Measurements from ENCODE around the gene SEMA4A. TPM values are rescaled to one million over a fixed set of nuclear protein-coding genes. Genes with fewer than 3 reads are reported as not detected.

SEMA4A gene
- total and polyA plus RNA-seq, 9 of the 15 experiments (the other 6 are each of a cell fraction or from before 2014, with no cell fraction given) = 0.04 to 1.7 (median 0.45) TPM

DNA sequence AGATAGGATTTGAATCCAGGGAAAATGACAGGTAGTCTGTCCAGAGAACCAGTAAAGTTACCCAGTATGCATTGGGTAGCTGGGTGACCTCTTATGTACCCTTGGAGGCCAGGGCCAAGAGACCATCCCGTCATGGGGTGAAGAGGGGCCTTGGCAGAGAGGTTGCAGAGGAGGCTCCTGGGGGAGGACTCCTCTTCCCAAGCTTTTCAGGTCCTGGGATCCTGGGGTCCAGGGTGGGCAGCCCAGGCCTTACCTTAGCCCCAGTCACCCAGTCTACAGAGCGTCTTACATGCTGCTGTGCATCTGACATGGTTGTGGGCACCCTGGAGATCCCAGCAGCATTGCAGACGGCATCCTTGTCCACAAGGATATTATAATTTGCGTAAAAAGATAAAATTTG is 73.4 kb downstream of the SEMA4A start (continued):
- TF ChIP-seq, protein P1, sequence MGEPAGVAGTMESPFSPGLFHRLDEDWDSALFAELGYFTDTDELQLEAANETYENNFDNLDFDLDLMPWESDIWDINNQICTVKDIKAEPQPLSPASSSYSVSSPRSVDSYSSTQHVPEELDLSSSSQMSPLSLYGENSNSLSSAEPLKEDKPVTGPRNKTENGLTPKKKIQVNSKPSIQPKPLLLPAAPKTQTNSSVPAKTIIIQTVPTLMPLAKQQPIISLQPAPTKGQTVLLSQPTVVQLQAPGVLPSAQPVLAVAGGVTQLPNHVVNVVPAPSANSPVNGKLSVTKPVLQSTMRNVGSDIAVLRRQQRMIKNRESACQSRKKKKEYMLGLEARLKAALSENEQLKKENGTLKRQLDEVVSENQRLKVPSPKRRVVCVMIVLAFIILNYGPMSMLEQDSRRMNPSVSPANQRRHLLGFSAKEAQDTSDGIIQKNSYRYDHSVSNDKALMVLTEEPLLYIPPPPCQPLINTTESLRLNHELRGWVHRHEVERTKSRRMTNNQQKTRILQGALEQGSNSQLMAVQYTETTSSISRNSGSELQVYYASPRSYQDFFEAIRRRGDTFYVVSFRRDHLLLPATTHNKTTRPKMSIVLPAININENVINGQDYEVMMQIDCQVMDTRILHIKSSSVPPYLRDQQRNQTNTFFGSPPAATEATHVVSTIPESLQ (CRISPR knock-in tag; IDR thresholded peaks at IDR 0.05) = no peak
- no peak for TF ChIP-seq FIP1L1 (IDR thresholded peaks at IDR 0.05; ENCODE audit: low read depth, low read length, poor library complexity, severe bottlenecking)
- TF ChIP-seq NFATC3 (IDR thresholded peaks at IDR 0.05) = no peak
- TF ChIP-seq RBM34 (IDR thresholded peaks at IDR 0.05; ENCODE audit: borderline replicate concordance, insufficient read depth, low read length) = no peak
- TF ChIP-seq, protein P2, sequence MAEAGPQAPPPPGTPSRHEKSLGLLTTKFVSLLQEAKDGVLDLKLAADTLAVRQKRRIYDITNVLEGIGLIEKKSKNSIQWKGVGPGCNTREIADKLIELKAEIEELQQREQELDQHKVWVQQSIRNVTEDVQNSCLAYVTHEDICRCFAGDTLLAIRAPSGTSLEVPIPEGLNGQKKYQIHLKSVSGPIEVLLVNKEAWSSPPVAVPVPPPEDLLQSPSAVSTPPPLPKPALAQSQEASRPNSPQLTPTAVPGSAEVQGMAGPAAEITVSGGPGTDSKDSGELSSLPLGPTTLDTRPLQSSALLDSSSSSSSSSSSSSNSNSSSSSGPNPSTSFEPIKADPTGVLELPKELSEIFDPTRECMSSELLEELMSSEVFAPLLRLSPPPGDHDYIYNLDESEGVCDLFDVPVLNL (CRISPR knock-in tag; IDR thresholded peaks at IDR 0.05; ENCODE audit: low read depth) = no peak

Small RNA genes lying within 50 kb of the gene (small RNA-seq; reads per million reads assigned to genes)
- gene RF00568 = not detected

Other genes with a start within 250 kb of the SEMA4A start
Only the 7 nearest of the 21 such genes appear.
- gene RAB25, start 92.4 kb upstream of the SEMA4A start, total RNA-seq (2014; rRNA removed) = not detected in 2 replicates
- not detected in 2 replicates for gene RAB25, start 92.4 kb upstream of the SEMA4A start, total RNA-seq (2014; rRNA removed; fragmentation: Illumina TruSeq; extraction: Trizol)
- not detected in 2 replicates for gene RAB25, start 92.4 kb upstream of the SEMA4A start, total RNA-seq (2015; rRNA removed; fragmentation: Illumina TruSeq; extraction: Trizol)
- gene RAB25, start 92.4 kb upstream of the SEMA4A start, total RNA-seq (2021) = 0.27 and 0.49 TPM in 2 replicates
- 0.10 and 0.68 TPM in 2 replicates for gene RAB25, start 92.4 kb upstream of the SEMA4A start, polyA plus RNA-seq (2011; rRNA removed)
- not detected in 2 replicates for gene RAB25, start 92.4 kb upstream of the SEMA4A start, polyA plus RNA-seq (2014; fragmentation: Illumina TruSeq; extraction: Trizol)
- gene RAB25, start 92.4 kb upstream of the SEMA4A start, polyA plus RNA-seq (2014; fragmentation: Nextera tagmentation; extraction: Ambion mirVana) = under 1 TPM in 1 of 2 experiments, not detected in 1; 0.13 TPM
- gene RAB25, start 92.4 kb upstream of the SEMA4A start, polyA plus RNA-seq (2014; rRNA removed) = 0.45 TPM in 1 of 2 replicates, not detected in the other
- 7.3 and 8.0 TPM in 2 replicates for gene MEX3A, start 71.1 kb upstream of the SEMA4A start, total RNA-seq (2014; rRNA removed)
- 4.2 and 4.4 TPM in 2 replicates for gene MEX3A, start 71.1 kb upstream of the SEMA4A start, total RNA-seq (2014; rRNA removed; fragmentation: Illumina TruSeq; extraction: Trizol)
- 4.7 and 5.1 TPM in 2 replicates for gene MEX3A, start 71.1 kb upstream of the SEMA4A start, total RNA-seq (2015; rRNA removed; fragmentation: Illumina TruSeq; extraction: Trizol)
- 13.7 and 14.5 TPM in 2 replicates for gene MEX3A, start 71.1 kb upstream of the SEMA4A start, total RNA-seq (2021)
- 5.2 and 9.0 TPM in 2 replicates for gene MEX3A, start 71.1 kb upstream of the SEMA4A start, polyA plus RNA-seq (2011; rRNA removed)
- gene MEX3A, start 71.1 kb upstream of the SEMA4A start, polyA plus RNA-seq (2014; fragmentation: Illumina TruSeq; extraction: Trizol) = 9.2 and 10.1 TPM in 2 replicates
- gene MEX3A, start 71.1 kb upstream of the SEMA4A start, polyA plus RNA-seq (2014; fragmentation: Nextera tagmentation; extraction: Ambion mirVana) = under 1 TPM; 0.36 to 0.37 TPM
- 8.7 and 11.0 TPM in 2 replicates for gene MEX3A, start 71.1 kb upstream of the SEMA4A start, polyA plus RNA-seq (2014; rRNA removed)
- 250 and 267 TPM in 2 replicates for gene LMNA, start 38.9 kb upstream of the SEMA4A start, total RNA-seq (2014; rRNA removed)
- gene LMNA, start 38.9 kb upstream of the SEMA4A start, total RNA-seq (2014; rRNA removed; fragmentation: Illumina TruSeq; extraction: Trizol) = 41.3 and 44.0 TPM in 2 replicates
- 89.1 and 97.7 TPM in 2 replicates for gene LMNA, start 38.9 kb upstream of the SEMA4A start, total RNA-seq (2015; rRNA removed; fragmentation: Illumina TruSeq; extraction: Trizol)
- gene LMNA, start 38.9 kb upstream of the SEMA4A start, total RNA-seq (2021) = 347 and 354 TPM in 2 replicates
- 88.2 and 129 TPM in 2 replicates for gene LMNA, start 38.9 kb upstream of the SEMA4A start, polyA plus RNA-seq (2011; rRNA removed)
- 77.1 and 104 TPM in 2 replicates for gene LMNA, start 38.9 kb upstream of the SEMA4A start, polyA plus RNA-seq (2014; fragmentation: Illumina TruSeq; extraction: Trizol)
- gene LMNA, start 38.9 kb upstream of the SEMA4A start, polyA plus RNA-seq (2014; fragmentation: Nextera tagmentation; extraction: Ambion mirVana) = 1 to 10 TPM in 1 of 2 experiments, under 1 TPM in 1; 1.00 to 4.5 TPM
- 123 and 166 TPM in 2 replicates for gene LMNA, start 38.9 kb upstream of the SEMA4A start, polyA plus RNA-seq (2014; rRNA removed)
- 9.0 and 13.9 TPM in 2 replicates for gene SLC25A44, start 40.5 kb downstream of the SEMA4A start, total RNA-seq (2014; rRNA removed)
- 11.9 and 12.2 TPM in 2 replicates for gene SLC25A44, start 40.5 kb downstream of the SEMA4A start, total RNA-seq (2014; rRNA removed; fragmentation: Illumina TruSeq; extraction: Trizol)
- gene SLC25A44, start 40.5 kb downstream of the SEMA4A start, total RNA-seq (2015; rRNA removed; fragmentation: Illumina TruSeq; extraction: Trizol) = 12.2 and 12.5 TPM in 2 replicates
- 12.7 and 16.2 TPM in 2 replicates for gene SLC25A44, start 40.5 kb downstream of the SEMA4A start, total RNA-seq (2021)
- gene SLC25A44, start 40.5 kb downstream of the SEMA4A start, polyA plus RNA-seq (2011; rRNA removed) = 21.8 and 27.7 TPM in 2 replicates
- gene SLC25A44, start 40.5 kb downstream of the SEMA4A start, polyA plus RNA-seq (2014; fragmentation: Illumina TruSeq; extraction: Trizol) = 22.8 and 25.2 TPM in 2 replicates
- 1 to 10 TPM; 4.4 to 7.5 TPM for gene SLC25A44, start 40.5 kb downstream of the SEMA4A start, polyA plus RNA-seq (2014; fragmentation: Nextera tagmentation; extraction: Ambion mirVana)
- 11.2 and 12.8 TPM in 2 replicates for gene SLC25A44, start 40.5 kb downstream of the SEMA4A start, polyA plus RNA-seq (2014; rRNA removed)
- gene PMF1, start 59.4 kb downstream of the SEMA4A start, total RNA-seq (2014; rRNA removed) = 88.4 and 88.8 TPM in 2 replicates
- 44.2 and 50.3 TPM in 2 replicates for gene PMF1, start 59.4 kb downstream of the SEMA4A start, total RNA-seq (2014; rRNA removed; fragmentation: Illumina TruSeq; extraction: Trizol)
- gene PMF1, start 59.4 kb downstream of the SEMA4A start, total RNA-seq (2015; rRNA removed; fragmentation: Illumina TruSeq; extraction: Trizol) = 61.5 and 63.0 TPM in 2 replicates
- gene PMF1, start 59.4 kb downstream of the SEMA4A start, total RNA-seq (2021) = 69.8 and 71.0 TPM in 2 replicates
- 74.1 and 79.0 TPM in 2 replicates for gene PMF1, start 59.4 kb downstream of the SEMA4A start, polyA plus RNA-seq (2011; rRNA removed)
- gene PMF1, start 59.4 kb downstream of the SEMA4A start, polyA plus RNA-seq (2014; fragmentation: Illumina TruSeq; extraction: Trizol) = 80.5 and 82.2 TPM in 2 replicates
- 10 to 100 TPM in 1 of 2 experiments, 1 to 10 TPM in 1; 9.4 to 18.9 TPM for gene PMF1, start 59.4 kb downstream of the SEMA4A start, polyA plus RNA-seq (2014; fragmentation: Nextera tagmentation; extraction: Ambion mirVana)
- gene PMF1, start 59.4 kb downstream of the SEMA4A start, polyA plus RNA-seq (2014; rRNA removed) = 89.5 and 92.9 TPM in 2 replicates
- 0.23 and 0.82 TPM in 2 replicates for gene BGLAP, start 88.6 kb downstream of the SEMA4A start, total RNA-seq (2014; rRNA removed)
- gene BGLAP, start 88.6 kb downstream of the SEMA4A start, total RNA-seq (2014; rRNA removed; fragmentation: Illumina TruSeq; extraction: Trizol) = 0.15 TPM in 1 of 2 replicates, not detected in the other
- gene BGLAP, start 88.6 kb downstream of the SEMA4A start, total RNA-seq (2015; rRNA removed; fragmentation: Illumina TruSeq; extraction: Trizol) = 0.33 and 0.49 TPM in 2 replicates
- gene BGLAP, start 88.6 kb downstream of the SEMA4A start, total RNA-seq (2021) = 0.22 and 1.2 TPM in 2 replicates
- 0.54 and 0.92 TPM in 2 replicates for gene BGLAP, start 88.6 kb downstream of the SEMA4A start, polyA plus RNA-seq (2011; rRNA removed)
- not detected in 2 replicates for gene BGLAP, start 88.6 kb downstream of the SEMA4A start, polyA plus RNA-seq (2014; fragmentation: Illumina TruSeq; extraction: Trizol)
- gene BGLAP, start 88.6 kb downstream of the SEMA4A start, polyA plus RNA-seq (2014; fragmentation: Nextera tagmentation; extraction: Ambion mirVana) = not detected
- gene BGLAP, start 88.6 kb downstream of the SEMA4A start, polyA plus RNA-seq (2014; rRNA removed) = 1.4 and 1.6 TPM in 2 replicates
- gene PAQR6, start 94.5 kb downstream of the SEMA4A start, total RNA-seq (2014; rRNA removed) = 0.86 TPM in 2 replicates
- 0.32 and 0.62 TPM in 2 replicates for gene PAQR6, start 94.5 kb downstream of the SEMA4A start, total RNA-seq (2014; rRNA removed; fragmentation: Illumina TruSeq; extraction: Trizol)
- gene PAQR6, start 94.5 kb downstream of the SEMA4A start, total RNA-seq (2015; rRNA removed; fragmentation: Illumina TruSeq; extraction: Trizol) = 0.64 and 0.72 TPM in 2 replicates
- 1.0 and 1.2 TPM in 2 replicates for gene PAQR6, start 94.5 kb downstream of the SEMA4A start, total RNA-seq (2021)
- 0.52 and 1.4 TPM in 2 replicates for gene PAQR6, start 94.5 kb downstream of the SEMA4A start, polyA plus RNA-seq (2011; rRNA removed)
- gene PAQR6, start 94.5 kb downstream of the SEMA4A start, polyA plus RNA-seq (2014; fragmentation: Illumina TruSeq; extraction: Trizol) = 0.59 and 0.73 TPM in 2 replicates
- under 1 TPM; 0.07 to 0.23 TPM for gene PAQR6, start 94.5 kb downstream of the SEMA4A start, polyA plus RNA-seq (2014; fragmentation: Nextera tagmentation; extraction: Ambion mirVana)
- gene PAQR6, start 94.5 kb downstream of the SEMA4A start, polyA plus RNA-seq (2014; rRNA removed) = 1.3 and 1.8 TPM in 2 replicates